ENCODE measurements around the gene TMEM43. TPM values are rescaled to one million over a fixed set of nuclear protein-coding genes. Genes with fewer than 3 reads are reported as not detected.

The TMEM43 gene
- total and polyA plus RNA-seq, 2 donors, result 84.1 to 106 TPM

DNA sequence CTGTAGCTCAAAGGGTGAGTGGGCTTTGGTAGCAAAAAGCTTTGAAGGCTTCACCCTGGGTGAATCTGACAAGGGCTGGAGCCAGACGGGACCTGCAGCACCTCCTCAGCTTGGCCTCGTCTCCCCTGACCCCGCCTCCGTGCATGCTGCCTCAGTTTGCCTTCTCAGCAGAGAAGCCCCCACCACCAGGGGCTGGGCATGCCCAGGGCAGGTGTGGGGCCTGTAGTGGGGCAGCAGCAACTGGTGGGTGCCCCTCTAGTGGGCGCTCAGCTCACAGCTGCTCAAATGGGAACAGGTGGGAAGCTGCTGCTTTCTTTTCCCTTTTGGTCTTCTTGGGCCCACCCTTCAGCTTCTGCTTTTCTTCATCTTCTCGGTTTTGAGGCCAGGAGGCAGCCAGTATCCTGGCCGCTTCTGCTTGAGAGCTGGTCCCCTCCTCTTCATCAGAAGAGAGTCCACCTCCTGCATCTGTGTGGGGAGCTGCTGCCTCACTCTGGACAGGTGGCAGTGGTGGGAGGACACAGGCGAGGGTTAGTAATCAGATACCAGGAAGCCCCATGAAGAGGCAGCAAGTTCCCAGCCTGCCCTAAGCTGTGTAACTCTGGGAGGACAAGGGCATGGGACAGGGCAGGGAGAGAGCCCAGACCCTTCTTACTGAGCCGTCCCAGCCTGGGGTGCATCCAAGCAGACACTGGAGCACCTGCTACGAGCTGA, 21.0 kb downstream of the TMEM43 start:
- Histone ChIP-seq H3K4me3 (ENCODE audit: low read depth, low read length) (no peak overlapping the region), H3K4me1 (ENCODE audit: insufficient read depth) (no peaks in the 10 kb centered on the region), H3K36me3 (ENCODE audit: insufficient read depth) (peaks cover 3% of the 10 kb centered on the region), H3K27ac (ENCODE audit: low read depth) (peak overlapping the region; percentile 44)
- no peak for DNase-seq (ENCODE audit: extremely low spot score)
- 85% methylated on average over 10 of the region's 10 CpGs for WGBS

DNA sequence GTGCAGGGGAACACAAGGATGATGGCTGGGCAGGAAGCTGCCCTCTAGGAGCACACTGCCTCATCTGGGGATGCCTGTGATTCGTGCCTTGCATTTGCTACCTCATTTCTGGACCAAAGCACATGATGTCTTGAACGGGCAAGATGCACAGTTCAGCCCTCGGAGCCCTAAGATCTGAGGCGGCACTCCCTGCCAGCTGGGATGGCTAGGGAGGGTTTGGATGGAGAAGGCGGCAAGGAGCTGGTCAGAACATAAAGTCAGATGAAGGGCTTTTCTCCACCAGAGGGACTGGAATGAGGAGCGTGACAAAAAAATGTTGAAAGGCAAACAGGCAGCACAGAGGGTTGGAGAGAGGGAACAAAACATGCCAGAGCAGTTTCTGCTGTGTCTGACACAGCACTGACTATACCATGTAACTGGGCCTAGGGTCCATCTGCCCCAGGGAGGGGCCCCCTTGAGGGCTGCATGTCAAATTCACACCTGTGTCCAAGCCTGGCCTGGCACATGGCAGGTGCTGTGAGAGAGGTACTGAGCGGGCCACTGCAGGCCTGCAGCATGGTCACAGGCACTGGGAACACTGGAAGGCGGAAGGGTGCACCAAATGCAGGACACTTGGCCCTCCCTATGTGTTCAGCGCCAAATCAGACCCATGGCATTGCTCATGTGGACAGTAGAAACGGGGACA, 21.7 kb downstream of the TMEM43 start:
- no peak overlapping the region for H3K4me3 ChIP-seq (ENCODE audit: low read depth, low read length)
- DNase-seq (ENCODE audit: extremely low spot score), result no peak
- 88% methylated on average over 10 of the region's 10 CpGs for WGBS
- H3K36me3 ChIP-seq (ENCODE audit: insufficient read depth), result peaks cover 3% of the 10 kb centered on the region
- no peak overlapping the region for H3K27ac ChIP-seq (ENCODE audit: low read depth)
- no peaks in the 10 kb centered on the region for H3K4me1 ChIP-seq (ENCODE audit: insufficient read depth)

DNA sequence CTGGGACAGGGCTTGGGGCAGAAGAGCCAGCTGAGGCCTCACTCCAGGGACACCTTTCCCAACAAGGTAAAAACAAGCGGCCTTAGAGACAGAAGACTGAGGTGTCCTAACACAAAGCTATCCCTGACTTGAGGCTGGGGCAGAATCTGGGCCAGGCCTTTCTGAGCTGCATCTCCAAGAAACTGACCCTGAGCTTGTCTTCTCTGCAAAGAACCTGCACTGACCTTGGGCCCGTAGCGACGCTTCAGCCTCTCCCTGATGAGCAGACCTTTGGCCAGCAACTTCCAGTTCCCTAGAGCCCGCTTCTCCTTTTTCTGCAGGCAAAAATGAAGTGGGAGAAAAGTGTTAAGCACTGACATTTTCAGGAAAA, 22.2 kb downstream of the TMEM43 start:
- Histone ChIP-seq H3K4me1 (ENCODE audit: insufficient read depth) (no peaks in the 10 kb centered on the region), H3K27ac (ENCODE audit: low read depth) (no peak overlapping the region), H3K4me3 (ENCODE audit: low read depth, low read length) (no peak overlapping the region), H3K36me3 (ENCODE audit: insufficient read depth) (peaks cover 3% of the 10 kb centered on the region)
- 93% methylated on average over 5 of the region's 5 CpGs for WGBS
- no peak for DNase-seq (ENCODE audit: extremely low spot score)

DNA sequence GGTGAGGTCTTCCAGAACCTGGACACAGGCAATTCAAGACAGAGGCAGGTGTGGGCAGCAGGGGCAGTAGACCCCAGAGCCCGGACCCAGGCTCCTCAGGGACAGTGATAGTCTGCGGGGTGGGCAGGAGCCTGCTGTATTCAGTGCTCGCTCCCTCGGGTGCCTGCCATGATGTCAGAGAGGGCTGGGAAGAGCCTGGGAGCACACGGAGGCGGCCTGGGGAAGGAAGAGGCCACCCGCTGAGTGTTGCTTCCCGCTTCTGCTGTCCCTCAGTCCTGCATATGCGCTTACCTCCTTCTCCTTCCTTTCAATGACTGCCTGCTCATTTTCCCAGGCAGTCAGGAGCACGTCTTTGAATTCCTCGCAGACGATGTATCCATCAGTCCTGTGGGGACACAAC, 22.8 kb downstream of the TMEM43 start:
- no peak overlapping the region for H3K27ac ChIP-seq (ENCODE audit: low read depth)
- H3K36me3 ChIP-seq (ENCODE audit: insufficient read depth), result peaks cover 3% of the 10 kb centered on the region
- DNase-seq (ENCODE audit: extremely low spot score), result no peak
- H3K4me3 ChIP-seq (ENCODE audit: low read depth, low read length), result no peak overlapping the region
- no peaks in the 10 kb centered on the region for H3K4me1 ChIP-seq (ENCODE audit: insufficient read depth)
- 88% methylated on average over 12 of the region's 12 CpGs for WGBS

DNA sequence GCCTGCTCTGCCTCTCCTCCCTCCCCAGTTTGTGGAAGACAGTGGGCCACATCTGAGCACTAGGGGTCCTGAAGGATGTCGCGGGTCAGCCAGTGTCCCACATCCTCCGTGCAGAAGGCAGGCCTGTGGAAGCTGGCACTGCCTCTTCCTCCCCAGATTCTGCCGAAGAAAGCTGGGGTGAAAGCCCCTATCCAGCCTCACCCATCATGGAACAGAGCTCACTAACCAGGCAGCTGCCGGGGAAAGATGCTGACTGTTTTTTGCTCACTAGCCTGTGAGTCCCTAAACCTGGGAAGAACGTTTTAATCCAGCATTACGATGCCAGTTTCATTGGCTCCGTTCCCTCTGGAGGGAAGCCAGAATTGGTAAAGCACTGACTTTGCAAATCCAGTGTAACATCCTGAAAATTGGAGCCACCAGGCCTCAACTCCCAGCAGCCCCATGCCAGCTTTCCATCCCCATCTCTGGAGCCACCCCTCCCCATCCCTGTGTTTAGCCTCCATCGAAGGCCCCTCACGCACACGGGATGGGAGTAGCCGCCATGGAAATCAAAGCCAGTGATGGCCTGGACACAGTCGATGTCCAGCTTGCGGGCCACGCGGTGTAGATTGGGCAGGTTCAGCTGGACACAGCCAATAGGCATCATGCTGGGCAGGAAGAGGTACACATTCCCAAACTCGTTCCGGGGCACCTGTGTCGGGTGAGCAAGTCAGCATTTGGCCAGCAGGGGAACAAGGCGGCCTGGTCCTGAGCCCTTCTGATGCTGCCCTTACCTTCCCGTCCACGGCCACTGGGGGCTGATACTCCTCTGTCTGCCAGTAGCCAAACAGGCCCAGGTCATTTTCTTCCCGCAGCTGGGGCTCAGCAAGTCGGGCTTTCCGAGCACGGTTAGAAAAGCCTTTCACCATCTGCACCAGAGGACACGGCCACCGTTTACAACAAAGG, 23.5 kb downstream of the TMEM43 start:
- H3K4me1 ChIP-seq (ENCODE audit: insufficient read depth), result no peaks in the 10 kb centered on the region
- no peak for DNase-seq (ENCODE audit: extremely low spot score)
- H3K27ac ChIP-seq (ENCODE audit: low read depth), result no peak overlapping the region

DNA sequence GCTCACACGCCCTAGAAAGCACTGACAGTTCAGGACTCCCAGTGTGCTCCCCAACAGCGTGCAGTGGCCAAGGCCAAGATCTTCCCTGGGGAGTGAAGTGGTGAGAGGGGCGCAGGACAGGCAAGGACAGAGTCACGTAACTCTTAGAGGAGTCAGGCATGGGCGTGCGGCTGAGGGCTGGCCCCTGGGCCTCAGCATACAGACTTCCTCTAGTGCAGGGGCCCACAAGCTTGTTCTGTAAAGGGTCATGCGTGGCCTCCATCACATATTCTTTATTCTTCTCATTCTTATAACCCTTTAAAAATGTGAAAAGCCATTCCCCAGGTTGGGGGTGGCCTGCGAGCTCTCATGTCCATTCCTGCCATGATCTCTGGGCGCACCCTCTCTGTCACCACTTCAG, 25.2 kb downstream of the TMEM43 start:
- 96% methylated on average over 9 of the region's 9 CpGs for WGBS
- Histone ChIP-seq H3K27ac (ENCODE audit: low read depth) (no peak overlapping the region), H3K4me3 (ENCODE audit: low read depth, low read length) (no peak overlapping the region), H3K36me3 (ENCODE audit: insufficient read depth) (peaks cover 3% of the 10 kb centered on the region), H3K4me1 (ENCODE audit: insufficient read depth) (no peaks in the 10 kb centered on the region)
- DNase-seq (ENCODE audit: extremely low spot score), result no peak

More for the DNA sequence above, 23.5 kb downstream of the TMEM43 start:
- WGBS, result 83% methylated on average over 28 of the region's 28 CpGs
- Histone ChIP-seq H3K36me3 (ENCODE audit: insufficient read depth) (peaks cover 3% of the 10 kb centered on the region), H3K4me3 (ENCODE audit: low read depth, low read length) (no peak overlapping the region)

DNA sequence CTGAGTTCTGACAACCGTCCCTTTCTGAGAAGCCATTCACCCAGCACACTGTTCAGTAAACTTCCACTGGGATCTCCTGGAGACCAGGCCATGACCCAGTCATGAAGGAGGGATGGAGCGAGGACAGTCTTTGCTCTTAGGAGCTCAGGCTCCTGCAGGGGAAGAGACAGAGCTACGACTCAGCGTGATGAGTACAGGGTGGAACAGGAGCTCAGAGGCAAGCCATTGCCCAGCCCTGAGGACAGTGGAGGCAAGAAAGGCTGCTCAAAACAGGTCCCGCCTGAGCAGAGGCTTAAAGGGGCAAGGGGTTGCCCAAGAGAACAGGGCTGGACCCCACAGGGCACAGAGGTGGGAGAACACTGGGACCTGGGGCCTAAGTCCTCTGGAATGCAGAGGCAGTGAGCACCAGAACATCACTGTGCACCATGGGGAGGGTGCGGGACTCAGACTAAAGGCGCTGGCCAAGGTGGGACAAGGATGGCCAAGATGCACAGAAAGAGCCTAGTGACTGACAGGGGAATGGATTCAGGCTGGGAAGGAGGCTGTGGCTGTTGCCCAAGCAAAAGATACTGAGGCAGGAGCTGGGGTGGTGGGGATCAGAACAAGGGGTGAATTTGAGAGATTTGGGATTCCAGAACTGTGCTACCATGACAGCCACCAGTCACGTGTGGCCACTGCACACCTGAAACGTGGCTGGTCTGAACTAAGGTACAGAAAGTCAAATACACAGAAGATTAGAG, 25.8 kb downstream of the TMEM43 start:
- DNase-seq (ENCODE audit: extremely low spot score), result no peak
- 96% methylated on average over 9 of the region's 9 CpGs for WGBS
- H3K4me1 ChIP-seq (ENCODE audit: insufficient read depth), result no peaks in the 10 kb centered on the region
- H3K4me3 ChIP-seq (ENCODE audit: low read depth, low read length), result no peak overlapping the region
- H3K27ac ChIP-seq (ENCODE audit: low read depth), result no peak overlapping the region
- H3K36me3 ChIP-seq (ENCODE audit: insufficient read depth), result peaks cover 3% of the 10 kb centered on the region

DNA sequence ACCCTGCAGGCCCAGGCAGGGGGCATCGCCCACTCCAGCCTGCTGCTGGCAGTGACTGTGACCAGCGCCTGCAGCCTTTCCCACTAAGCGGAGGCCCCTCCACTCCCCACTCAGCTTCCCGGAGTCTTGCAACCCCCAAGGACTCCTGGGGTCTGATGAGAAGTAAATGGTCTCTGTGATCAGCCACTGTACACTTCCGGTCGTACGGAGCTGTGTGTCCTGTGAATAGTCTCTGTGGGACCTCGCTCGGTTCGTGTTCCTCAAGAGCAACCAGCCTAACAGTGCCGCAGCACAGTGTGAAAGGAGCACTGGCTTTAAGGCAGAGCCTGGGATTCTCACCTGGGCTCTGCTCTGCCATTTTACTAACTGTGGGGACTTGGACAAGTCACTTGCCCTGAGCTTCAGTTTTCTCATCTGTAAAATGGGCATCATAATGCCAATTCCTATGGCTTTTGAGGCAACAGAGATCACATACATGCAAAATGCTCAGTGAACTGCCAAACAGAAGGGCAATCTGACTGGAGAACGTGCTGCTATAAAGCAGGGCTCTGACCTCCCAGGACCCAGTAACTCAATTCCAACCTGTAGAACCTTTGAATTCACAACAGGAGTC, 26.7 kb downstream of the TMEM43 start:
- Histone ChIP-seq H3K4me1 (ENCODE audit: insufficient read depth) (no peaks in the 10 kb centered on the region), H3K27ac (ENCODE audit: low read depth) (no peak overlapping the region), H3K4me3 (ENCODE audit: low read depth, low read length) (no peak overlapping the region), H3K36me3 (ENCODE audit: insufficient read depth) (no peaks in the 10 kb centered on the region)
- DNase-seq (ENCODE audit: extremely low spot score), result no peak
- WGBS, result 91% methylated on average over 12 of the region's 12 CpGs

DNA sequence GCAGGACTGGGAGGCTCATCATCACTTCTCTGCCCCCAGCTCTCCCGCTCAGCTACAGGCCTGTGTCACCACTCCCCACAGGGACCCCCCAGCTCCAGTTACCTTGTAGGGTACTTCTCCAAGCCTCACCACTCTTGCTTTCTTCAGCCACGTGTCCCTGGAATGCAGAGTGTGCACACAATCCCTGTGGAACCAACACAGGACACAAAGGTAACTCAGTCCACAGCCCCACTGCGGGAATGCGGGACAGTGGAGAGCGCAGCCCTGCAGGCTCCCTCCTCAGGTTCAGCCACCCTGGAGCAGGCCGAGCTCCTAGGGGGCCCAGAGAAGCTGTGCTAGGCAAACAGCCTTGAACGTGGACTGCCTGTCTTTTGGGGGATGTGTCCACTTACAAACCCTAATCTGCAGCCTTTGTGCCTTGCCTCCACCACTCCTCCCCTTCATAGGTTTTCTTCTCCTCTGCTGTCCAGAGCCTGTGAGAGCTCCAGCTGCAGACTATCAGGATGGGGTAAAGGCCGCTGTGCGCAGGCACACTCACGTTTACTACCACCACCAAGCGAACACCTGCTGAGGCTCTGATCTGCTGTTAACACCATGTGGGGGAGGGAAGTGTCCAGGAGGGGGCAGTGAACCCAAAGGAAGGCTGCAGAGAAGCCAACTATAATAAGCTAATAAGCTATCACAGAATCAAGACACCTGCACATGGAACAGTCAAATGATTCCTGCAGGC, 27.5 kb downstream of the TMEM43 start:
- no peak for DNase-seq (ENCODE audit: extremely low spot score)
- Histone ChIP-seq H3K4me1 (ENCODE audit: insufficient read depth) (no peaks in the 10 kb centered on the region), H3K36me3 (ENCODE audit: insufficient read depth) (no peaks in the 10 kb centered on the region), H3K4me3 (ENCODE audit: low read depth, low read length) (no peak overlapping the region), H3K27ac (ENCODE audit: low read depth) (no peak overlapping the region)
- WGBS, result 85% methylated on average over 11 of the region's 11 CpGs

DNA sequence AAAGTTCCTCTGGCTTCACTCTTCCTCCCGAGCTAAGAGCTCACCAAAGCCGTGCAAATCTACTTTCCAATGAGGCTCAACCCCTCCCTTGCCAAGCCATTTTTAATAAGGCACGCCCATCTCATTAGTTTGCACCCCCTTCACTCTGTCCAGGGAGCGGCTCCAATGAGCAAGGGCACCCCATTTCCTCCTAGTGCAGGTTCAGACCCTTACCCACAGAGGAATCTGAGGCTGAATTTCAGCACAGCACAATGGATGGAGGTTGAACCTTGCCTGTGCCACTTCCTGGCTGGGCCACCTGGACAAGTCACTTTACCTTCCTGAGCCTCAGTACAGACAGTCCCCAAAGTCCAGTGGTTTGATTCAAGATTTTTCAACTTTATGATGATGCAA, 28.1 kb downstream of the TMEM43 start:
- no peak for DNase-seq (ENCODE audit: extremely low spot score)
- no peak overlapping the region for H3K27ac ChIP-seq (ENCODE audit: low read depth)
- no peaks in the 10 kb centered on the region for H3K4me1 ChIP-seq (ENCODE audit: insufficient read depth)
- 89% methylated on average over 4 of the region's 4 CpGs for WGBS
- no peak overlapping the region for H3K4me3 ChIP-seq (ENCODE audit: low read depth, low read length)
- H3K36me3 ChIP-seq (ENCODE audit: insufficient read depth), result no peaks in the 10 kb centered on the region

DNA sequence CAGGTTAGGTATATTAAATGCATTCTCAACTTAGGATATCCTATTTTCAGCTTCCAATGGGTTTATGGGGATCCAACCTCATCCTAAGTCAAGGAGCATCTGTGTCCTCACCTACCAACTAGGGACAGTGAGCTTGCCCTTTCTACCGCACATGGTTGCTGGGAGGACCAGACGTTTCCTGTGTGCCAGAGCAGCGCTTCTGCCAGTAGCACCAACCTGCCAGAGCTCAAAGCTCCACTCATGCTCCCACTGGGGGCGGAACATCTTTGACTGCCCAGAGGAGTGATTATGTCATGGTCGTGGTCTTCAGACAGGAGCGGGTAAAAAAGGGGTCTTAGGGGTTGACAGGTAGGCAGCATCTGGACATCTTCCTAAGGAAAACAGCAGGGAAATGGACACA, 28.8 kb downstream of the TMEM43 start:
- WGBS, result 91% methylated on average over 6 of the region's 6 CpGs
- DNase-seq (ENCODE audit: extremely low spot score), result no peak
- H3K4me3 ChIP-seq (ENCODE audit: low read depth, low read length), result no peak overlapping the region
- H3K27ac ChIP-seq (ENCODE audit: low read depth), result no peak overlapping the region
- no peaks in the 10 kb centered on the region for H3K4me1 ChIP-seq (ENCODE audit: insufficient read depth)
- no peaks in the 10 kb centered on the region for H3K36me3 ChIP-seq (ENCODE audit: insufficient read depth)

DNA sequence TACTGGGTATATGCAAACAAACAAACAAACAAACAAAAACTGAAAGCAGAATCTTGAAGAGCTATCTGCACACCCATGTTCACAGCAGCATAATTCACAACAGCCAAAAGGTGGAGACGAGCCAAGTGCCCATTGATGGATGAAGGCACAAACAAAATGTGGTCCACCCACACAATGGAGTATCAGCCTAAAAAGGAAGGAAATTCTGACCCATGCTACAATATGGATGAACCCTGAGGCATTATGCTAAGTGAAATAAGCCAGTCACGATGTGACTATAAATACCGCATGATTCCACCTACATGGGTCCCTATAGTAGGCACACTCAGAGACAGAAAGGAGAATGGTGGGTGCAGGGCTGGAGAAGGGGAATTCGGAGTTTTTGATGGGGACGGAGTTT, 29.4 kb downstream of the TMEM43 start:
- no peak overlapping the region for H3K27ac ChIP-seq (ENCODE audit: low read depth)
- H3K4me3 ChIP-seq (ENCODE audit: low read depth, low read length), result no peak overlapping the region
- no peak for DNase-seq (ENCODE audit: extremely low spot score)
- no peaks in the 10 kb centered on the region for H3K4me1 ChIP-seq (ENCODE audit: insufficient read depth)
- 90% methylated on average over 5 of the region's 5 CpGs for WGBS
- H3K36me3 ChIP-seq (ENCODE audit: insufficient read depth), result no peaks in the 10 kb centered on the region

Measured in urinary bladder (tissue), 4 donors.